ENCODE results near the gene OBSCN. TPM values are rescaled to one million over a fixed set of nuclear protein-coding genes. Genes with fewer than 3 reads are reported as not detected.

The OBSCN gene
- total and polyA plus RNA-seq, 2 of the 4 experiments (the other 2 are of a cell fraction) = 4.1 to 9.5 TPM

- Histone ChIP-seq H3K14ac (replicated peaks; ENCODE audit: low read depth, low read length) (no peak overlapping the region), H3K23ac (ENCODE audit: low read depth, low read length) (no peak overlapping the region), H2AFZ (replicated peaks; ENCODE audit: low read length, poor library complexity) (no peak overlapping the region), H3K9ac (ENCODE audit: low read depth, low read length) (no peak overlapping the region), H4K8ac (ENCODE audit: low read depth in 2 of 2, low read length in 2 of 2) (no peak overlapping the region), H3K4ac (ENCODE audit: low read depth, low read length) (no peak overlapping the region), H3K27ac (ENCODE audit: insufficient read depth, low read length) (no peak overlapping the region), H4K20me1 (ENCODE audit: insufficient read depth, low read length) (no peaks in the 10 kb centered on the region), H3K18ac (ENCODE audit: low read depth, low read length) (no peak overlapping the region), H2AK5ac (ENCODE audit: low read depth, low read length) (no peak overlapping the region), H4K91ac (ENCODE audit: insufficient read depth, low read depth, low read length) (no peak overlapping the region), H2BK5ac (ENCODE audit: low read depth, low read length, poor library complexity, severe bottlenecking) (no peak overlapping the region), H3K27me3 (ENCODE audit: control insufficient read depth, insufficient read depth, low read length) (no peaks in the 10 kb centered on the region), H3K79me1 (ENCODE audit: low read depth in 1 of 2, low read length in 2 of 2) (peaks cover 0 to 4% of the 10 kb centered on the region in 2 experiments; a peak in 1 of 4 replicates), H2BK20ac (ENCODE audit: low read depth, low read length) (no peak overlapping the region), H3K4me1 (ENCODE audit: control insufficient read depth, insufficient read depth, low read length) (no peaks in the 10 kb centered on the region), H3K36me3 (ENCODE audit: control insufficient read depth, insufficient read depth, low read length) (peaks cover 46% of the 10 kb centered on the region), H3K4me2 (ENCODE audit: low read depth, low read length) (no peak overlapping the region), H3K9me1 (ENCODE audit: insufficient read depth, low read length) (peaks cover 4% of the 10 kb centered on the region), H4K5ac (ENCODE audit: low read depth, low read length) (no peak overlapping the region), H2AK9ac (replicated peaks; ENCODE audit: low read depth, low read length, poor library complexity) (no peak overlapping the region), H3K9me3 (ENCODE audit: control insufficient read depth, insufficient read depth, low read length) (peaks cover 38% of the 10 kb centered on the region), H3K4me3 (ENCODE audit: insufficient read depth, low read depth, low read length) (no peak overlapping the region), H3K56ac (ENCODE audit: extremely low read depth, insufficient read depth, low read length) (no peak overlapping the region), H2BK120ac (ENCODE audit: low read depth, low read length) (no peak overlapping the region), H2BK15ac (ENCODE audit: low read depth, low read length) (no peak overlapping the region)
- TF ChIP-seq MXI1 (IDR thresholded peaks at IDR 0.05; ENCODE audit: borderline replicate concordance, low read depth, low read length) (no peak), USF2 (IDR thresholded peaks at IDR 0.05; ENCODE audit: low read depth, low read length) (no peak), CEBPB (IDR thresholded peaks at IDR 0.05; ENCODE audit: low read depth, low read length) (no peak), MAZ (IDR thresholded peaks at IDR 0.05; ENCODE audit: borderline replicate concordance, low read depth, low read length) (no peak), RAD21 (IDR thresholded peaks at IDR 0.05; ENCODE audit: low read length) (no peak), NFE2L2 (IDR thresholded peaks at IDR 0.05; ENCODE audit: low read depth, low read length) (no peak), FOS (IDR thresholded peaks at IDR 0.05; ENCODE audit: low read depth, low read length) (no peak), SMC3 (IDR thresholded peaks at IDR 0.05; ENCODE audit: low read depth, low read length) (no peak), MAFK (IDR thresholded peaks at IDR 0.05; ENCODE audit: low read depth, low read length) (no peak), RCOR1 (IDR thresholded peaks at IDR 0.05; ENCODE audit: insufficient replicate concordance, low read length) (no peak), BHLHE40 (IDR thresholded peaks at IDR 0.05; ENCODE audit: low read depth, low read length) (no peak), RFX5 (IDR thresholded peaks at IDR 0.05; ENCODE audit: low read depth, low read length) (no peak), POLR2A (IDR thresholded peaks at IDR 0.05; ENCODE audit: low read depth, low read length) (no peak), ELK1 (IDR thresholded peaks at IDR 0.05; ENCODE audit: borderline replicate concordance, low read depth, low read length) (no peak), CHD1 (IDR thresholded peaks at IDR 0.05; ENCODE audit: low read depth, low read length) (no peak)
- ChIA-PET POLR2A (ENCODE audit: unreplicated experiment) (no interaction called here), CTCF (no interaction called here)
- in situ Hi-C loops (cut with MboI; ENCODE audit: low sequenced_read_pairs) (no loop called here), intact Hi-C loops (cut with micrococcal nuclease) (no loop called here), dilution Hi-C loops (cut with HindIII; ENCODE audit: low sequenced_read_pairs, unreplicated experiment) (no loop called here)
- 81% methylated on average over 8 of the region's 13 CpGs; no CpG with 5 or more reads in 1 of the 2 experiments for WGBS, 2 experiments (ENCODE audit: extremely low coverage in 2 of 2, insufficient read length in 1 of 2)
- ATAC-seq (ENCODE audit: low read depth) = no peak
- no TSS peak for BruUV-seq (replicated peaks)
- DNase-seq = no peak
Observed at GRCh38 chr1:228240411-228241240, 32.8 kb downstream of the OBSCN start.
